Measurements from ENCODE around the gene CRIP2. TPM values are rescaled to one million over a fixed set of nuclear protein-coding genes. Genes with fewer than 3 reads are reported as not detected.

The CRIP2 gene
- polyA plus RNA-seq, 12 donors = 132 to 277 (median 183) TPM; not detected in 1

DNA sequence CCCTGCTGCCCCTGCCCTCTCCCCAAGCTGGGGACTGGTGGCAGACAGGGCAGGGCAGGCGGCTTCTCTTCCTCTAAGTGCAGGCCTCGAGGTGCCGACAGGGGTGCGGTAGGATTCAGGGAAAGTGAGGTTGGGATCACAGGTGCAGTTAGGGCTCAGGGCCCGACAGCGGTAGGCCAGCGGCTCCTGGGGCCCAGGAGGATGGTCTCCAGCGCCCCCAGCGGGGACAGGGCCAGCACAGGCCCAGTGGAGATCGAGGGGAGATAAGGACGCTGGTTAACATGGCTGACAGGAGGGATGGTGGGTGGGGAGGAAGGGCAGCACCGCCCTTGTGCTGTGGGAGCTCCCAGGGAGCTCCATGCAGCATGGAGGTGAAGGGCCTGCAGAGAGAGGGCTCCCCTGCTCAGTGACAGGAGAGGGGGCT, 11.1 kb downstream of the CRIP2 start:
- no peak for DNase-seq

DNA sequence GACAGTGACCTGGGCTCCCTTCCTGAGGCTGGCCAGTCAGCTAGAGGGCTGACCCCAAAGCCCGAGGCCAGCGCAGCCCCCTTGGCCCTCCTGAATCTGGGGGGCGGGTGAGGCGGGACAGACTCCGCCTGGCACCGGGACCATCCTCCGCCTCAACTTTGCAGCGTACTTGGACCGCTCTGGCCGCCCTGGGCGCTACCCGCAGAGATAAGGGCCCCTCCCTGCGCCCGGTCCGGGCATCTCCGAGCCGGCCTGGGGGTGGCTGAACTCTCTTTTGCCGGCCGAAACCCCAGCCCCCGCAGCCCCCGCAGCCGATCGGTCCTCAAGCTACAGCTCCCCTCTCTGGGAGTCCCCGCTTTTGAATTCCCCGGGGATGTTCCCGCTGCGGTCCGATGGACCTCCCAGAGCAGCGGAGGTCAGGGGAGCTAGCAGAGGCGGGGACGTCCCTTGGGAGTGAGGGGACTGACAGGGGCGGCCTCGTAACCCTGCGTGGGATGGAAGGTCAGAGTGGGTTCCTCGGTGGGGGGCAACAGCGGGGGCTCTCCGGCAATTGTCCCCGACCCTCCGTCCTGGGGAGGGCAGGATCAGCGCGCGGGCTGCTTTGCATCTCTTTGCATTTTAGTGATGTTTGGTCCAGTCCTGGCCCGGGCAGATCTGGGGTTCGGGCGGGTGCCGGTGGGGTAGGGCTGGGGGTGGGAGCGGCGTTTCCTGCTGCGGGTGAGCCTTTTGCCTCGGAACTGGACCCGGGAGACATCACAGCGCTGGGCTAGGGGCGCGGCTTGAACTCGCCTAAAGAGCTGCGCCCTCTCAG, 11.7 kb downstream of the CRIP2 start, which contains the start of gene CRIP1:
Gene CRIP1, plus strand, starts transcription at position 724 of the 811 bp plus-strand sequence. CDS start 374 bp downstream, outside the sequence.
- no peak for DNase-seq

DNA sequence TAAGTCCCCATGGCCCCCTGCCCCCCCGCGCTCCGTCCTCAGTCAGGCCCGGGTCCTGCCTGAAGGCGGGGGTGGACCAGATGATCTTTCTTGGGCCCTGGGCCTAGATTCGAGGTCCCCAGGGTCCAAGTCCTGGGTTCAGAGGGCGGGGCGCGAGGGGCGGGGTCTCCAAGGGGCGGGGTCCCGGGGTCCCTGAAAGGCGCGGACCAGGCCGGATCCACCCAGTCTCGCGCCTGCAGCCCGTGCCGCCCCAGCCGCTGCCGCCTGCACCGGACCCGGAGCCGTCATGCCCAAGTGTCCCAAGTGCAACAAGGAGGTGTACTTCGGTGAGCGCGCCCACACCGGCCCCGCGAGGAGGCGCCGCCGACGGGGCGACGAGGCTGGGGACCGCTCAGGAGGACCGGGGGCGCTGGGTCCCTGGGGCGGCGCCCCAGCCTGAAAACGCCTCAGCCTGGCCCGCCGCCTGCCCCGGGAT, 12.4 kb downstream of the CRIP2 start:
- no peak for DNase-seq

DNA sequence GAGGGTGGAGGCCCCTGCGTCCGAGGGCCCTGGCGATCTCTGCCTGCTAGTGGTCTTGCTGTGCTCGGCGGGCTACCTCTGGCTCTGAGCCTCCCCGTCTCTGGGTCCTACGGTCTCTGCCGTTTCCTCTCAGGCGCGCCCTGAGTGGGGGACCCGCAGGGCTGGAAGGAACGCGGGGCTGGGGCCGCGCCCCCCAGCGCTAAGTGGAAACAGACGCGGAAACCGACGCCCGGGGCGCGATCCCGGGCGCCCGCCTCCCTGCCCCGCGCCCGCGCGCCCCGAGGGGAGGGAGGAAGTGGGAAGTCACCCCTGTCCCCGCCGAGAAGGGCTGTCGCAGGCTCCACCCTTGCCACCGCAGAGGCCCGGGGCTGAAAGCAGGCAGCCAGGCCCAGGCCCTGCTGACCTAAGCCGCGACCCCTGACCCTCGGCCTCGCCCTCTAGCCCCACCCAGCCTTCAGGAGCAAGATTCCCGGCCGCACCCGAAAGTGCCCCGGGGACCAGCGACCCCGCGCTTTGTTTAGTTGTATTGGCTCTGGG, 12.9 kb downstream of the CRIP2 start:
- DNase-seq = no peak

DNA sequence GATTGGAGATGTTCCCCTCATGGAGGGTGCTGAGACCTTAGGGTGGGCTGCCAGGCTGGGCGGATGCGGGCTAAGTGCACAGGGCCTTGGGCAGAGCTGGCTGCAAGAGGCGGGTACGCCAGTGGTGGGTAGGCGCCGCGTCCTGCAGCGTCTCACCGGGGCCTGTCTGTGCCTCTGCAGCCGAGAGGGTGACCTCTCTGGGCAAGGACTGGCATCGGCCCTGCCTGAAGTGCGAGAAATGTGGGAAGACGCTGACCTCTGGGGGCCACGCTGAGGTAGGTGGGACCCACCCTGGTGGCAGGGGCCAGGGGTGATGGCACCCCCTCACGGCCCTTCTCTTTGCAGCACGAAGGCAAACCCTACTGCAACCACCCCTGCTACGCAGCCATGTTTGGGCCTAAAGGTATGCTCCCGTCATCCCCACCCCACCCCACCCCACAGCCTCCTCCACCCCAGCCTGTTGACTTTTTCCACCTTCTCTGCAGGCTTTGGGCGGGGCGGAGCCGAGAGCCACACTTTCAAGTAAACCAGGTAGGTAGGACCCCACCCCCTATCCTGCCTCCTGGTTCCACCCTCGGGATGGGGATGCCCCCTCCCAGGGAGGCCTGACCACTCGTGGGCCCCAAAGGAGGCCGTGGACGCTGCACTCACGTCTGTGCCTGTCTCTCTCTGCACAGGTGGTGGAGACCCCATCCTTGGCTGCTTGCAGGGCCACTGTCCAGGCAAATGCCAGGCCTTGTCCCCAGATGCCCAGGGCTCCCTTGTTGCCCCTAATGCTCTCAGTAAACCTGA, 13.6 kb downstream of the CRIP2 start:
- DNase-seq = no peak

DNA sequence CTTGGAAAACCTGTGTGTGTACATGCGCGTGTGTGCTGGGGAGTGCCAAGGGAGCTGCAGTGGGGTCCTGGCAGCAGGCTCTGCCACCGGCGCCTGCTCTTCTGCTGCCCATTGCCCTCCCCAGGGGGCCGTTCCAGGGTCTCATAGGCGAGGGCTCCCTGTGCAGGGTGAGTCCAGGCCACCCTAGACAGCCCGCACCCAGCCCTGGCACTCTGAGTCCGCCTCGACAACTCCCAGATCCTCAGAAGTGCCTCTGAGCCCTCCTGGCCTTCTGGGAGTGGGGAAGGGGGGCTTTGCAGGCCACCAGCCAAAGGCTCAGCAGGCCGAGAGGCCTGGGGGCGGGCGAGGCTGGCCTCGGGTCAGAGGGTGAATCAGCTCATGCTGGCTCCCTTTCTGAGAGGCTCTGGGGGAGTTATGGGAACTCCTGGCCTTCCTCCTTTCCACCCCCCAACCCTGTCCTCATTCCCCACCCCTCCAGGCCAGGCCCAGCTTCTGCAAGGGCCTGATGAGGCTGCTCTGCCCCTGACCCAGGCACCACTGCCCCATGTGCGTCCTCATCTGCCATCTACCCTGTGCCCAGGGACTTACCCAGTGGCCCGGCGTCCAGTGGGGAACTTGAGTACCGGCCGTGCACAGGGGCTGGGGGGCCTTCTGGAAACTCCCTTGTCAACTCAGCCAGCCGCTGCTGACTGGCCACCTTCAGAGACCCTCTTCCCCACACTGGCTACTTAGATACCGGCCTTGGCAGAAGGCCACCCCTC, 14.3 kb downstream of the CRIP2 start:
- no peak for DNase-seq

DNA sequence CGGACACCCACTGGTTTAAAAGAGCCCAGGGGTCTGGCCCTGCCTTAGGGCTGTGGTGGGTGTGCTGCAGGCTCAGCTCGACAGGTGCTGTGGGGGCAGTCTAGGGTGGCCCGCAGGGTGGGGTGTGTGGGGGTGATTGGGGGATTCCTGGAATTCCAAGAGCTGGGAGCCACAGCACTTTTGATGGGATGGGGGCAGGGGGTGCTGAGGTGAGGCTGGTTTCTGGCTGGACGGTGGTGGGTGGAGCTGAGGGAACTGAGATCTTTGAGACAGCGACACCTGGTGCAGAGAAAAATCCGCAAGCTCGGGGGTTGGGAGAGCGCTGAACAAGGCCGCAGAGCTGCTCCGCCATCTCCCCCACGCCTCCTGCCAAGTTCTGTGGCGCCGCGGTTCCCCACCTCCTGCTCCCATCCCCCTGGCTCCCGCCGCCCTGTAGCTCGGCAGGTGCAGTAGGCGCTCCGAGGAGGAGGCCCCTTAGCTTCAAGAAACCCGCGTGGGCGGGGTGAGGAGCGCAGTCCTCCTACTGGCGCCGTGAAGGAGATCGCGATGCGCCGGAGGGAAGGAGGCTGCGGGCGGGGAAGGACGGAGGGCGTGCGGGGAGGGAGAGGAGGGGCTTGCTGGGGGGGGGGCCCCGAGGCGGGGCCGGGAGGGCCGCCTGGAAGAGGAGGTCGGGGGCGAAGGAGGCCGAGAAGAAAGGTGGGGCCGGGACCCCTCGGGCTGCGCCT, 15.1 kb downstream of the CRIP2 start:
- DNase-seq = peak; percentile 91

DNA sequence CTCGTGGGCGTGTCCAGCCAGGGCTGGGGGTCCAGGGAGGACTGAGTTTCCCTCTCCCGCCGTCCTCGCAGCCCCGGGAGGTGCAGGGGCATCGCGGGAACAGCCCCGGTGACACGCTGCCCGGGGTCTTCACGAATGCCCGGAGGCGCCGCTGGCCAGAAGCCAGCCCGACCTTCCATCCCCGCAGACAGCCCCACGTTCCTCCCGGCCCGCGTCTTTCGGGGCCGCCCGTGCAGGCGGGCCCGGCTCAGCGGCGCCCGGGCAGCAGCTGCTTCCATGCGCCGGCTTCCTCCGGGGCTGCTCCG, 15.6 kb downstream of the CRIP2 start:
- no peak for DNase-seq

DNA sequence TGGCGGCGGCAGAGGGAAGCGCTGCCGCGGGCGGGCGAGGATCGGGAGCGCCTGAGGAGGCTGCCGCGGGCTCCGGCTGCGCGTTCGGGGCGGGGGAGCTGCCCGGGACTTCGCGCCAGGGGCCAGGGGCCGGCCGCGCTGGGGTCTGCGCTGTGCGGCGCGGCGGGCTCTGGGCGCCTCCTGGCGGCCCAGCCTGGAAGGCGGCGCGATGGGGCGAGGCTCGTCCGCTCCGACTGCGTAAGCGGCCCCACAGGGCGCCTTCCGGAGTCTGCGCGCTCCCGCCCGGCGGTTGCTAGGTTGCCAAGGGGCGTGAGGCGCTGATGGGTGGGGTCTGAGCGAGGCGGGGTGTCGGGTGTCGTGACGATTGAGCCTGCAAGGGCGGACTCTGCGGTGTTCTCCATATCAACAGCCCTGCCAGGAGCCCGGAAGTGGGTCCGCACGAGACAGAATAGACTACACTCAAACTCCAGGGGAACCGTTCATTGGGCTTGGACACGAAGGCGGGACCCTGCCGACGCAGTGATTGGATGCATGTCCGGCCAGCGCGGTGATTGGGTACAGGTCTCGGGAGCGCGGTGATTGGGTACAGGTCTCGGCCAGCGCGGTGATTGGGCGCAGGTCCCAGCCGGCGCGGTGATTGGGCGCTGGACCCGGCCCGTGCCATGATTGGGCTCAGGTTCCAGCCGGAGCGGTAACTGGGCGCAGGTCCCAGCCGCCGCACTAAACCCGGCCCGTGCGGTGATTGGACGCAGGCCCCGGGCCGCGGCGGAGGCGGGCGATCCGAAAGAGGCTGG, 16.1 kb downstream of the CRIP2 start, which contains the start of gene TEDC1:
Gene TEDC1, plus strand, starts transcription at position 675 of the 794 bp plus-strand sequence. CDS start 130 bp downstream, outside the sequence.
- DNase-seq = peak; percentile 100

DNA sequence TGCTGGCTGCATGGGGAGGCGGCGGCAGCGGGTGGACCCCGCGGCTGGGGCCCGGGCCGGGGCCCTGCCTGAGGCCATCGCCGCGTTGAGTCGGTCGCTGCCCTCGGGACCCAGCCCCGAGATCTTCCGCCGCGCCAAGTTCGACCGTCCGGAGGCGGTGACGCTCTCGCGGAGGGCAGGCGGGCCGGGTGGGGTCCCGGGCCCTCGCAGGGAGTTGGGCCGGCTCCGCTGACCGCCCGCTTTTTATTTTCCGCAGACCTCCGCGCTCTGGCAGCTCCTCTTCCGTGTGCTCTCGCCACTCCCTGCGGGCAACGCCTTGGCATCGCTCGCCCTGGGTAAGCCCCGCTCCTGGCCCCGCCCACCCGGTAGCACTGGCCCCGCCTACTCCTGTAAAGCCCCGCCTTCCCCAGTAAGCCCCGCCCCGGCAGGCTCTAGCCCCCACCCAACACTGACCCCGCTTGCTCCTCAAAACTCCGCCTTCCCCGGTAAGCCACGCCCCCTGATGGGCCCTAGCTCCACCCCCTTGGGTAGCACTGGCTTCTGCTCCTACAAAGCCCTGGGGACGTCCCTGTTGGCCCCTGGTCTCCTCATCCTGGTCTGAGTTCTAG, 16.8 kb downstream of the CRIP2 start:
- DNase-seq = no peak

DNA sequence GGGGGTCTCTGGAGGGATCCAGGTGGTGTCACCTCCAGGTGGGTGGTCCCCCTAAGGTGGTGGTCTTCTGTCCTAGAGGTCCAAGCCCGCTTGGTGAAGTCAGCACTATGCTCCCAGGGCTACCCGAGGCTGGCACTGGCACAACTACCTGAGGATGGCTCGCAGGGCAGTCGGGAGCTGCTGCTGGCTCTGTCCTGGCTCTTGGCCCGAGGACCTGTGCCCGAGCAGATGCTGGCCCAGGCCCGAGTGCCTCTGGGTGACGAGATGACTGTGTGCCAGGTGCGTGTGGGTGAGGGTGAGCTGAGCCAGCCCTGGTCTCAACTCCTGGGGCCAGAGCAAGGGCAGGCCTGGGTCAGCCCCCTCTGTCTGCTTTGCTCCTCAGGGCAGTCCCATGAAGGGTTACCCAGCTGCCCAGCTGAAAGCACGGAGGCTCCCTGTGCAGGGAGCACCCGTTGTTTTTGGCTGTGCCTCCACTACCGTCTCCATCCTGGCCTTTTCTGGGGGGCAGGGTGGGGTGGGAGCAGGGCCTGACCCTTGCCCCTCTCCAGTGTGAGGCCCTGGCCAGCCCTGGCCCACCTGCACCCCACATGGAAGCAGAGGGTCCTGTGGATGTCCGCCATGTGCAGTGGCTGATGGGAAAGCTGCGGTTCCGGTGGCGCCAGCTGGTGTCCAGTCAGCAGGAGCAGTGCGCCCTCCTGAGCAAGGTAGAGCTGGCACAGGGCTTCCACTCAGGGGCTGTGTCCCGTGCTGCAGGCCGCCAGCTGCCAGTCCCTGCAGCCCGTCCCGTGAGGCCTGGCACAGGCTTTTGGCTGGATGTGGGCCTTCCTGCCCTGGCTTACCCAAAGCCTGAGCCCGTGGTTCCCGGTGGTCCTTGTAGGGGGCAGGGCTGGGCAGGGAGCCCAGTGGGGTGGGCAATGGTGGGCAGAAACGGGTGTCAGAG, 17.7 kb downstream of the CRIP2 start:
- DNase-seq = no peak

DNA sequence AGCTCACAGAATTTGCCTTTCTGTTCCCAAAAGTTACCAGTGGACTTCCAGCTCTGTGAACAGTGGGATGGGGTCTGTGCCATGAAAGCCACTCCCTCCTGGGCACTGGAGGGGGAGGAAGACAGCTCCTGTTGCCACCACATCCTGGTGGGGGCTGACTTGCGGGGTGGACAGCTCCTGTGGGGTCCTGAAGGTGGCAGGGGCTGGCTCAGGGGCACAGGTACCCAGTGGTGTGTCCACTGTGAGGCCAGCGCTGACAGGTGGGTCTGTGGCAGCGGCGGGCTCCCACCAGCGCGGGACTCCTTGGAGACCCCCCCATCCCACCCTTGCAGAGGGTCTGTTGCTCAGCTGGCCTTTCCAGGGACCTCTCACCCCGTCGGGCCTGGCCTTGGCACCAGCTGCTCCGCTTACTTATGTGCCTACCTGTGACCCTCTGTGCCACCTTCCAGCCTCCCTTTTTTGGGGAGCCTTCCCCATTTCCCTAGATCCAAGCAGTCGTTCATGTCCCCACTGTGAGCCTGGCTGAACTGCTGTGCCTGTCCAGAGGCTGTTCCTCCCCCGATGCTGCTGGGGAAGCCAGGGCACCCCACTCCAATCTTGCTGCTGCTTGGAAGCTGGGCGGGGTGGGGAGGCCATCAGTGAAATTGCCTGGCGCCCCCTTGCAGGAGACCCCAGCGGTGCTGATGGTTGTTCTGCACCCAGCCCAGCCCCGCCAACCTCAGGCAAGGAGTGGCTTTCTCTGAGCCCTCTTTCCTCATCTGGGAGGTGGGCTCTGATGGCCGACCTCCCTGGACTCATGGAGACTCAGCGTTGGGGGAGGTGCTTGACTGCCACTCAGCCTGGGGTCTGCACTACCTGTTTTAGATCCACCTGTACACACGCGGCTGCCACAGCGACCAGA, 18.6 kb downstream of the CRIP2 start:
- DNase-seq = no peak

DNA sequence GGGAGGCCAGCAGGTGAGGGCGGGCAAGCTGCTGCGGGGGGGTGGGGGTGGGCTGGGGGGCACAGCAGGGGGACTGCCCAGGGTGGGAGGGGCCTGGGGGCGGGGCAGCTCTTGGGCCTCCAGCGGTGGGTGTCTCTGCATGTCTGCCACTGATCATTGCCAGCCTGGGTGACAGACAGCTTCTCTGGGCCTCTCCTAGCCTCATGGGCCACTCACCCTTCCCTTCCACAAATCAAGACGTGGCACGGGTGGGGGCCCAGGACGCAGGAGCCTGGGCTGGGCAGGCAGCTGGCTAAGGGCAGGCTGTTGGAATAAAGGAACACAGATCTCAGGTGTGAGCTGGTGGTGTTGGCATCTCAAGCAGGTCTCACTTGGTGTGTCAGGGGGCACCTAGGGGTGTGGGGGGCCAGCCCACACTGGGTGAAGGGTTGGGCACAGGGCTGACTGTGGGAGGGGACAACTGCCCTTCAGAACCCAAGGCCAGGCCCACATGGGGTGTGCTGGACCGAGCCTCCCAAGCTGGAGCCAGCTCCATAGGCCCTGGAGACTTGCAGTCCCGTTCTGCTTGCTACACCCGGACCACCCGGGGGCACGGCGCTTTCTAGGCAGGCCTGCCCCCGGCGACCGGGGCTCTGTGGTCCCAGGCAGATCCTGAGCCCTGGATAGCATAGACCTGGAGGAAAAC, 19.4 kb downstream of the CRIP2 start:
- no peak for DNase-seq

DNA sequence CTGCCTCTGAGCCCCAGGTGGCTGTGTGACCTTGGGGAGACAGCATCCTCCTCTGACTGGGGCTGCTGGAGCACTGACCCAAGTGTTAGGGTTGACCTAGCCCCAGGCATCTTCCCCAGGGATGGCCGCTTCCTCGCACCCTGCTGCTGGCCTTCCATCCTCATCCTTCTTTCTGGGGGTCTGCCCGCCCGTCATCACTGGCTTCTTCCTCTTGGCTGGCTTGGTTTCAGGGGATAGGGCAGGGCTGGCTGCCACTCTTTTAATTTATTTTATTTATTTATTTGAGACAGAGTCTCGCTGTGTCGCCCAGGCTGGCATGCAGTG, 19.9 kb downstream of the CRIP2 start:
- DNase-seq = no peak

DNA sequence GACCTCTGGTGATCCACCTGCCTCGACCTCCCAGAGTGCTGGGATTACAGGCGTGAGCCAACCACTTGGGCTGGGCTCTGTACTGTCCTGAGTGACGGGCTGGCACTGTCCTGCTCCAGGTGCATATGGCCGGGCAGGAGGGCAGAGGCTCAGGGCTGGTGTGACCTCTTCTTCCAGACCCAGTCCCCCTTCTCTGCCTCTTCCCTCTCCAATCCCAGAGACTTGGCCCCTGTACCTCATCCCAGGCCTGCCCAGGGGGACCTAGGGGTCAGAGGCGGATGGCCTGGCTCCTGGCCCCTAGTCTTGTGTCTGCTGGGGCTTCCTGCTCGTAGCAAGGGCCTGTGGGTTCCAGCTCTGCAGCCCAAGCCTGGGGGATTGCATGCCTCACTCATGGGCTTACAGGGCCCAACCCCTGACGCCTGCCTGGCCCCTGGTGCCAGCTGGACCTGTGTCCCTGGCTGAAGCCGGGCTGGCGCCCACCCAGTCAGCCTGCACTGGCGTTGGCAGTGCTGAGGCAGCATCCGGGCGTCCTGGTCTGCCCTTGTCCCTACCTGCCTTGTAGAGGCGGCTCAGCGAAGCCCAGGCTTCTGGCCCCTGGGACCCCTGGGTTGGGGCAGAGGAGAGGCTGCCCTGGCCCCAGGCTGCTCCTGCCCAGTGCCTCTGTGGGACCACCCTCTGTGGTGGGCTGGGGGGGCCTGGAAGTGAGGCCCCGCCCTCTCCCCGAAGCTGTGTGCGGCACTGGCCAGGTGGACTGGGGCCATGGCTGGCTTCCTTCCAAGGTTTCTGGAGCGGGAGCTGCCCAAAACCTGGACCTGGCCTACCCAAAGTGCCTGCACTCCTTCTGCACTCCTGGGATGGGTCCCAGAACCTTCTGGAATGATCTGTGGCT, 20.7 kb downstream of the CRIP2 start:
- DNase-seq = no peak
